Measurements from ENCODE around the gene IFIT1B. TPM values are rescaled to one million over a fixed set of nuclear protein-coding genes. Genes with fewer than 3 reads are reported as not detected.

The IFIT1B gene
- total and polyA plus RNA-seq, 9 of the 15 experiments (the other 6 are each of a cell fraction or from before 2014, with no cell fraction given), result not detected

DNA sequence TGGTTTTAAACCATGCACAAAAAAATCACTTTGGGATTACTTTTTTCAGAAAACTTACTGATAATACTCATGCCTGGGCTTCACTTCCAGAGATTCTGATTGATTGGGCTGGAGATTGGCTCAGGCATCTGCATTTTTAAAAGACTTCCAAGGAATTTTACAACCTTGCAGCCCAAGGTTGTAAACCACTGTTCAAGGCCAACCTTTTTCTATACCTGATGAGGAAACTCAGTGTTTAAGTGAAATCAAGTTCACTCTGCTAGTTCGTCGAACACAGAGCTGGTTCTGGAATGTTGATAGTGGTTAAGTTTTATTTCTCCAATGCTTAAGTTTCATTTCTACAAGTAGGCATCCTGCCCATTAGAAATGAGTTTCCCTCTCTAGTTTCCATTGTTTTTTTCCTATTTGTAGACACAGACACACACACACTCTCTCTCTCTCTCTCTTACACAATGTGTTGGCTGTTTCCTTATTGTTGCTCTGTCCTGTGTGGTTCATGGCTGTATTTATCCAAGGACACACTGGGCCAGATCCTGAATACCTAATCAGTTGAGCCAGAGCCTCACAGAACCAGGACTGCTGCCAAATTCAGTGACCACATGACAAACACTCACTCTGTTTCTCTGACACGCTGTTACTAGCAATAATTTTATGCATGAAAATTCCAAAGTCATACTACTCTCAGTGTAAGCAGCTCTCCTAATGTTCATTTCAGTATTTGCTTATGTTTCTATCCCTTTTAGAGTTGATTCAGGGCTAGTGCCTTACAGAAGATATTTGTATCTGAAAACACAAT, 3.7 kb upstream of the IFIT1B start (continued):
- TF ChIP-seq, protein P1, sequence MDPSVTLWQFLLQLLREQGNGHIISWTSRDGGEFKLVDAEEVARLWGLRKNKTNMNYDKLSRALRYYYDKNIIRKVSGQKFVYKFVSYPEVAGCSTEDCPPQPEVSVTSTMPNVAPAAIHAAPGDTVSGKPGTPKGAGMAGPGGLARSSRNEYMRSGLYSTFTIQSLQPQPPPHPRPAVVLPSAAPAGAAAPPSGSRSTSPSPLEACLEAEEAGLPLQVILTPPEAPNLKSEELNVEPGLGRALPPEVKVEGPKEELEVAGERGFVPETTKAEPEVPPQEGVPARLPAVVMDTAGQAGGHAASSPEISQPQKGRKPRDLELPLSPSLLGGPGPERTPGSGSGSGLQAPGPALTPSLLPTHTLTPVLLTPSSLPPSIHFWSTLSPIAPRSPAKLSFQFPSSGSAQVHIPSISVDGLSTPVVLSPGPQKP (CRISPR knock-in tag; IDR thresholded peaks at IDR 0.05), result no peak
- no peak for TF ChIP-seq ZNF76 (CRISPR knock-in tag; IDR thresholded peaks at IDR 0.05; ENCODE audit: borderline replicate concordance)
- TF ChIP-seq SMAD2 (IDR thresholded peaks at IDR 0.05; ENCODE audit: low read depth, low read length), result no peak
- TF ChIP-seq FOXA3 (CRISPR knock-in tag; conservative IDR thresholded peaks at IDR 0.05 in 1 of 2, IDR thresholded peaks at IDR 0.05 in 1 of 2), result peak in 1 of 2 experiments; percentile 52; a peak in 2 of 4 replicates
- no peak for TF ChIP-seq CBX1 (IDR thresholded peaks at IDR 0.05; ENCODE audit: low read depth)
- no peak for TF ChIP-seq NELFE (IDR thresholded peaks at IDR 0.05; ENCODE audit: insufficient read depth, insufficient read length)
- TF ChIP-seq, protein P2, sequence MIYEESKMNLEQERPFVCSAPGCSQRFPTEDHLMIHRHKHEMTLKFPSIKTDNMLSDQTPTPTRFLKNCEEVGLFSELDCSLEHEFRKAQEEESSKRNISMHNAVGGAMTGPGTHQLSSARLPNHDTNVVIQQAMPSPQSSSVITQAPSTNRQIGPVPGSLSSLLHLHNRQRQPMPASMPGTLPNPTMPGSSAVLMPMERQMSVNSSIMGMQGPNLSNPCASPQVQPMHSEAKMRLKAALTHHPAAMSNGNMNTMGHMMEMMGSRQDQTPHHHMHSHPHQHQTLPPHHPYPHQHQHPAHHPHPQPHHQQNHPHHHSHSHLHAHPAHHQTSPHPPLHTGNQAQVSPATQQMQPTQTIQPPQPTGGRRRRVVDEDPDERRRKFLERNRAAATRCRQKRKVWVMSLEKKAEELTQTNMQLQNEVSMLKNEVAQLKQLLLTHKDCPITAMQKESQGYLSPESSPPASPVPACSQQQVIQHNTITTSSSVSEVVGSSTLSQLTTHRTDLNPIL (CRISPR knock-in tag; IDR thresholded peaks at IDR 0.05), result no peak
- no peak for TF ChIP-seq POLR2AphosphoS5 (IDR thresholded peaks at IDR 0.05; ENCODE audit: control insufficient read depth, insufficient read depth, low read depth, low read length)
- TF ChIP-seq ATF7 (IDR thresholded peaks at IDR 0.05), result no peak
- no peak for TF ChIP-seq LCOR (CRISPR knock-in tag; IDR thresholded peaks at IDR 0.05)
- TF ChIP-seq ZNF23 (CRISPR knock-in tag; IDR thresholded peaks at IDR 0.05), result no peak
- peak; percentile 43; the same call in 1 of the 2 replicates for TF ChIP-seq TEAD4 (IDR thresholded peaks at IDR 0.05; ENCODE audit: low read length)
- TF ChIP-seq TEAD4 (CRISPR knock-in tag; IDR thresholded peaks at IDR 0.05; ENCODE audit: borderline replicate concordance), result no peak
- TF ChIP-seq ZNF408 (CRISPR knock-in tag; IDR thresholded peaks at IDR 0.05; ENCODE audit: low read depth), result no peak

All from K562 (cell line).